HG02885 (cell line): ENCODE results near the gene RFX8.

ENCODE experiments used
- ATAC-seq: cut with Tn5 transposase; IDR thresholded peaks from one replicate; pipeline ENCODE4 v1.9.1; 2021; ENCODE audit warnings: mild to moderate bottlenecking; ENCODE audit not compliant: unreplicated experiment, poor library complexity

Gene RFX8

GRCh38 chr2:101418460-101419095 lies 56.3 kb downstream of the RFX8 start:
- ATAC-seq = no peak

DNA sequence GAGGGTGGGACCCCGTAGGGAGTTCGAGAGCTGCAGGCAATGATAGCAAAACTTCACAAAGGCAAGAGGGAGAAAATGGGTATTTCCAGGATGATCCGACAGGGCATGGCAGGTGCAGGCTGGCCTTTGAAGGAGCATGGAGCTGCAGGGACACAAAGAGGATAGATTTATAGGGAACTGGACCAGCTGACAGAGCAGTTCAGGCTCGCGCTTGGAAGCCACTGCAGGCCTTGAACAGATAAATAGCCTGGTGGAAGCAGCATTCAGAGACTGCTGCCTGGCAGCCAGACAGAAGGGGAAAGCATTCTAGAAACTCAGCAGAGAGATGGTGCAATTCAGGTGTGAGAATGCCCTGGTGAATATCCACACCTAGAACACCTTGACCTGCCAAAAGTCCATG lies 58.3 kb downstream of the RFX8 start:
- ATAC-seq = no peak

DNA sequence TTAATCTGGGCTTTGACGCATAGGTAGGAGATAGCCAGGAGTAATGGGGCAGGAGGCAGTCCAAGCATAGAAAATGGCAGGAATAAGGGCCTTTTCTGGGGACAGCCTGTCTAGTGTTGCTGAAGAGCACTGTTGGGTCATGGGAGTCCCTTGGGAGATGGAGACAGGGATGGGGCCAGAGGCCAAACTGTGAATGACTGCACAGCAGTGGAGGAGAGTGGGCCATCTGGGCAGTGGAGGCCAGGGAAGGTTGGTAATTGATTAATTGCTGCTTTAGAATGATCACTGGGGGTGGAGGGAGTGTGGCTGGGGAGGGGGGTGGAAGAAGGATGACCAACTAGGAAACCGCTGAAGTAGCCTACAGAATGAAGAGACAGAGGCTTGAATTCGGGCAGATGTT lies 59.0 kb downstream of the RFX8 start:
- no peak for ATAC-seq

GRCh38 chr2:101415220-101415619 lies 59.7 kb downstream of the RFX8 start:
- no peak for ATAC-seq

- ATAC-seq = no peak
Measured at GRCh38 chr2:101412092-101412694, 62.7 kb downstream of the RFX8 start.

GRCh38 chr2:101410746-101411145 lies 64.2 kb downstream of the RFX8 start:
- no peak for ATAC-seq

- no peak for ATAC-seq
Measured at GRCh38 chr2:101410114-101410513, 64.8 kb downstream of the RFX8 start.

DNA sequence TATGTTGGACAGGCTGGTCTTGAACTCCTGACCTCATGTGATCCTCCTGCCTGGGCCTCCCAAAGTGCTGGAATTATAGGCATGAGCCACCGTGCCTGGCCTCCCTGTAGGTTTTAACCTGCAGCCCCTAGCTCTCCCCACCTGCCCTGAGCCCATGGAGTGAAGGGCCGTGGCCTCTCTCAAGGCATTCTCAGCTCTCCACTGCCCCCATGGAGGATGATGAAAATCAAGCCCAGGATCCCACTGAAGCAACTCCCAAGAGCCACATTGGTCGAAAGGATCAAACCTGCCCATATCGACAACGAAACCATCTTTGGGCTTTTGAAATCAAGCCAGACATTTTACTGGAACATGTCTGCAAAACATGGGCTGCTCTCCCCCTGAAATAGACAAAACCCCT lies 65.2 kb downstream of the RFX8 start:
- no peak for ATAC-seq

- ATAC-seq = no peak
Measured at GRCh38 chr2:101408925-101409324, 66.0 kb downstream of the RFX8 start.

DNA sequence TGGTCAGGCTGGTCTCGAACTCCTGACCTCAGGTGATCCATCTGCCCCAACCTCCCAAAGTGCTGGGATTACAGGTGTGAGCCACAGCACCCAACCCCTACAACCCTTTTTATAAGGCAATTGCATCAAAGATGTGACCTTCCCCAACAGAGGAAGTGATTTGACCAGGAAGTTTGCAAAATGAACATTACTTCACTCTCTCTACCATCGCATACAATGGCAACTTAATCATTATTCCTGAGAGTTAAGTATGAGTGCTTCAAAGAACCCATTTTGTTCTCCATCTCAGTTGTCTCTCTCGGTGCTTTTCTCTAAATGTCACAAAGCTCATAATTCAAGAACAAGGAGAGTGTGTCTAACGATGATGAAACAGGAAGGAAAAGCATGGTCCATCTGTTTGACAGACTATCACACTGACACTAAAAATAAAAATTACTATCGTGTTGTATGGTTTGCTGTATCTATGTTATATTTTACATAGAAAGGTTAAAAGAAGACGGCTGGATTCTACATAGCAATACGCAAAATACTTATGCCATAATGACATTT lies 69.5 kb downstream of the RFX8 start:
- ATAC-seq = no peak

DNA sequence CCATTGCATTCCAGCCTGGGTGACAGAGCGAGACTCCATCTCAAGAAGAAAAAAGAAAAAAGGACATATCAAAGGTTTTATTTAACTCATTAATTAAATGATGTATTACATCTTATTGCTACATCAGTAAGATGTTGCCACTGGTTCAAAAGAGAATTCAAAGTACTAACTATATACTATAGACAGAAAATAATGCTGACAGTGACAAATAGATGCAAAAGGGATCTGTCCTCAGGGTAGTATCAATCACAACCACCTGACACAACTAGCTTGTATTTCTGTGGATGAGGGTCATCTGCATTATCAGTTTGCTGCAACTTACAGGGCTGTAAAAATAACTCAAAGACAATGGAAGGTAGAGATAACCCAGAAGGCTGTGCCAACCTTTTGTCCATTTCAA lies 71.2 kb downstream of the RFX8 start:
- no peak for ATAC-seq

DNA sequence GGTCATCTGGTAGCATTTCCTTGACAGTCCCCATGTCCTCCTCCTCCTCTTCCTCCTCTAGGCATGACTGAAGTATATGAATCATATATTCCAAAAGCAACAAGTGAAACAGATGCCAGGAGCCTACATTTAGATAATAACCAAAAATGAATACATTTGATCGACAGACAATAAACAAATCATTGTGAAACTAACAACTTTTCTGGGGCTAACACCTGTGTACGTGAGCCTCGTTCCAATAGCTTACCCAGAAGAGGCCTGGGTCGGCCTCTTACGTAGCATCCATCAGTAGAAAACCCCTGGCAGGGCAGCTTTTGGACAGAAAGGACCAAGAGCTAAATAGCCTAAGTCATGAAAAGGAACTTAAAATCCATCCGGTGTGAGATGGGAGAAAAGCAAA lies 72.3 kb downstream of the RFX8 start:
- no peak for ATAC-seq

DNA sequence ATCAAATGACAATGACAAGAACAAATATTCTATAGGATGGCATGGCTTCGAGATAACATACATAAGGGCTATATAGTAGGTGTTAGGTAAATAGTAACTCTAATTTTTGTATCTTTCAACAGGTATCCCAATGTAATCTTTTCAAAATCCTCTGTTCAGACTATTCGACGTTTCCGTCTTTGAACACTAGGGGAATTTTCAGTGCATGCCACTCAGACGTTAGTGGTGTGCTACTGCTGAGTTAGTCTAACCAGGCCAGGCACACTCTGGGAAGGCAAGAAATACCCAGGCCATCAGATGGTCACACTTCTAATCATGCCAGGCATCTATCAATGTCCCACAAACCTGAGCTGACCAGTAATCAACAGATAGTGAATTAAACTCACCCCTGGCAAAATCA lies 73.0 kb downstream of the RFX8 start:
- no peak for ATAC-seq

GRCh38 chr2:101401326-101401665 lies 73.6 kb downstream of the RFX8 start:
- no peak for ATAC-seq

DNA sequence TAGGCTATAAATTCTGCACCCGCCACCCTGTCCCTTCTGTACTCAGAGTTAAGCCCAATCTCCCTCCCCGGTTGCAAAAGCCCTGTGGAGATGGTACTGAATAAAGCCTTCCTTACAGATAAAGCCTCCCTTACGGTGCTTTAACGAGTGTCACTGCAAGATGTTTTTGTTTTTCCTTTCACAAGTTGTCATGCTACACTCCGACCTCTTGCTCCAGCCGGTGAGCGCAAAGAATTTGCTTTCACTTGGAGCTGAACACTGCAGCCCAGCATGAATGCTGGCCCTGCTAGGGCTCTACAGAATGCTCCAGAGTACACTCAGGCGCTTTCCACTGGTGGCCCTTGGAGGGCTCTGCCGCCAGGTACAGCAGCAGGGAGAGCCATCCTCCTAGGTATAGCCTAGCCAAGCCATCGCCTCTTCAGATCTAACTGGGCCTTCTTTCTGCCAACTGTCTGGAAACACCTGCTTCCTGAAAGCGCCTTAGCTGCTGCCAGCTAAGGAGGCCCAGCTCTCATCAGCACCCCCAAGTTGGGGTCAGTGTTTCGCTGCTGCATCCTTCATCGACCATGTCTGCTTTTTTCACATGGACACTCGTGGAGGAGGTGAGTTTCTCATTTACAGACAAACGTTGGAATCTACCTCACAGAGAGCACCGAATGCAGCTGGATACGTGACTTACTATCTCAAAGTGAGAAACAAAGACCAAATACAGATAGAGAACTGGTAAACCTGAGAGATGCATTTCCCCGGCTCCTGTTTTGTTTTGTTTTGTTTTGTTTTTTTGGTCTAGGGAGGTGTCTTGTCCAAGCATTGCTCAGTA lies 74.2 kb downstream of the RFX8 start:
- no peak for ATAC-seq

DNA sequence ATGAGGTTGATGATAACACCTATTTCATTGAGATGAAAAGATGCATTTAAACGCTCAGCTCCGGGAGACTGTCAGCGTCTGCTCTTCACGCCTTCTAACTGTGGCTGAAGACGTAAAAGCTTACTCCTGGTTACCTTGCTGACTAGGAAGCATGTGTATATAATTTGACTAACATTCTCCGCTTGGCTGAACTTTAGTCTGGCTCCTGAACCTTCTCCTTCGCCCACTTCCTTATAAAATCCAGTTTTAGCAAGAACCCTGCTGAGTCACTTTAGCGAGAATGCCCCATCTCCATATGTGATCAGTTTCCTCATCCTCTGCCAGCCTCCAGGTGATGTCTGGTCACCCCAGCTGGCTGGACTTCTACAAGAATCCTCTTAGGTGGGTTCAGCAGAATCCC lies 74.9 kb downstream of the RFX8 start:
- no peak for ATAC-seq

DNA sequence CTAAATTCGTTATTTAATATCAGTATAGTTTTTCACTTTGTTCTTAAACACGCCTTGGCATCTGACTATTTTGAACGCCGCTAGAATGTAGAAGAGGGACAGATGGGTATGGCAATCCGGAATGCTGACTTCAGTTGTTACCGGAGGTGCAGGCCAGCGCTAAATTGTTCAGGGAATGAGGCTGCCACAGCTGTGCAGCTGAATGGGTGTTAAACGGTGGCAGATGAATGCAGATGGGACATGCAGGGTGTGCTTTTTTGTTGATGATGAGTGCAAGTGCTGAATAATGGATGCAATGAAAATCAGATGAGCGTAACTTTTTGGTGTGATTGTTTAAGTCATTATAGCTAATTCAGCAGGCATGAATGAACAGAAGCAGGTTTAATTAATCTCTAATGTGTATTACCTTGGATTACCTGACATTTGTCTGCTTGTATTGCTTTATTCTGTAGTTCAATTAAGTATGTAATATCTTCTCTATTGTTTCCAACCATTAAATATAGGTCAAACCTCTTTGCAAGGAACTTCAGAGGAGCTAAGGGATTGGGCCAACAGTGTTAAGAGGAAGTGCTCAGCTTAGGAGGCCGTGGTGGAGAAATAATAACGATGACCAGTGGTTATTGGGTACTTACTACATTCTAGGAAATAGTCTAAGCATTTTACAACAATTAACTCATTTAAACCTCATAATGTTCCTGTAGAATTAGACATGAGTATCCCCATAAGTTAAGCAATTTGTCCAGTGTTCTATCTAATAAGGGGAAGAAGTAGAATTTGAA lies 75.7 kb downstream of the RFX8 start:
- ATAC-seq = no peak

- ATAC-seq = no peak
Measured at GRCh38 chr2:101398116-101398821, 76.6 kb downstream of the RFX8 start.

DNA sequence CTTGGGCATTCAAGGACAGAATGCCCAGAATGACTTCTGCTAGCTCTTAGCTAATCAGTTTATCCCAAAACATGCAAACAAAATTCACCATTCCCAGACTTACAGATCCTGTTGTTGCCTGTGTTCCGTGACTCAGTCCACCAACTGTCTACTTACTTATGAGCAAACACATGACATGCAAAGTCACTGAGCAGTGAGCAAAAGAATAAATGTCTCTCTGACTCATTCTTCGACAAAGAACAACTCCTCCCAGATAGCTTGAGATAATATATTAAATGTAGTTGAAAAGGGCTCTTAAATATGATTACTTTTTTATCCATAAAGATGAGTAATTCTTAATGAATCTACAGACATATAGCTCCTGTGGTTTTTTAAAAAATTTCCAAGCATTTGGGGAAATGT lies 78.6 kb downstream of the RFX8 start:
- peak; percentile 33 for ATAC-seq
